Measurements from ENCODE around the gene RAD54L.
"Not testable (repeated sequence)": the region's sequence is repeated elsewhere in the genome, so short reads cannot be mapped to it uniquely, and the experiment has no call there.

Gene RAD54L

DNA sequence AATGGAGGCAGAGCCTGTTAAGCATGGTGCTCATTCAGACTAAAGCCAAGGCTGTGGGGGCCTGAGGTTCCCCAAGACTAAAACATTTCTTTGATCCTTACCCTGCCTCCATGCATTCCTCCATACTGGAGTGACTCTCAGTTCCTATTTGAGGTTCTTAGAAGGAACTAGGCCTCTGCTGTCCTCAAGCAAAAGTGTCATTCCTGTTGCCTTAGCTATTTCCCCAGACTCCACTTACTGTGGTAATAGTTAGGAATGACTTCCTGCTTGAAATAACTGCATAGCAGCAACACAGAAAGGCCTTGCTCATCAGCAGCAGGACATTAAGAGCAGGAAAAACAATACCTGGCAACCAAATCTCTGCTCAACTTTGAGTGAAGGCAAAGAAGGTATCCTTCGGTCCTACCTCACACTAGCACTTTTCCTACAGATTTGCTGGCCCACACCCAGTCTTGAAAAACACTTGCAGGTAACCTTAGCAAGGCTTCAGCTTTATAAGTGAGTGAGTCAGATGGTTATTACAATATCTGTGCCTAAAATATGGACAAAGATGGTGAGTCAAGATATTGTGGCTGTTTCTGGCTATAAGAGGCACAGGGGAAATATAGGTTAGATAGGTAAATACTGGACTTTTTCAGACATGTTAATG is 41.0 kb downstream of the RAD54L start:
- no peak for DNase-seq

DNA sequence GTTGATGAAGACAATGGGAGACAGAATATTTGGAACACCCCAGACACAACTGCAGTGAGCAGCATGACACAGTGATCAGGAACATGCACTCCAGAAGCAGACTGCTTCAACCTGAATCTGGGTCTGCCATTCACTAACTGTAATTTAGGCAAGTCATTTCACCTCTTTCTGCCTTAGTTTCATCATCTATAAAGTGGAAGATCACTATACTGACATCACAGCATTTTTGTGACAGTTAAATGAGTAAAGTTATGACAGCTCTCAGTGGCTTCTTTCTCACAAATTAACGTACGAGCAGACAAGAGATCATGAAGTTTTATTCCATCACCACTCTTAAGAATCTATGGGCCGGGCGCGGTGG is 41.6 kb downstream of the RAD54L start:
- no peak for DNase-seq

DNA sequence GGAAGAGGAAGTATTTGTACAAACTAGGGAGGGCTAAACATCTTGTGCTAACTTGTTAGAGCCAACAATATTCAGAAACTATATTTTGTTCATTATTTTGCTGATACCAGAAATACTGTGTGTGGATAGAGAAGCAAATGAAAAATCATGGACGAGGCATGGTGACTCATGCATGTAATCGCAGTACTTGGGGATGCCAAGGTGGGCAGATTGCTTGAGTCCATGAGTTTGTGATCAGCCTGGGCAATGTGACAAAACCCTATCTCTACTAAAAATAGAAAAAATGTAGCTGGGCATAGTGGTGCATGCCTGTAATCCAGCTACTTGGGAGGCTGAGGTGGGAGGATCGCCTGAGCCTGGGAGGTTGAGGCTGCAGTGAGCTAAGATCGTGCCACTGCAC is 42.4 kb downstream of the RAD54L start:
- no peak for DNase-seq

DNA sequence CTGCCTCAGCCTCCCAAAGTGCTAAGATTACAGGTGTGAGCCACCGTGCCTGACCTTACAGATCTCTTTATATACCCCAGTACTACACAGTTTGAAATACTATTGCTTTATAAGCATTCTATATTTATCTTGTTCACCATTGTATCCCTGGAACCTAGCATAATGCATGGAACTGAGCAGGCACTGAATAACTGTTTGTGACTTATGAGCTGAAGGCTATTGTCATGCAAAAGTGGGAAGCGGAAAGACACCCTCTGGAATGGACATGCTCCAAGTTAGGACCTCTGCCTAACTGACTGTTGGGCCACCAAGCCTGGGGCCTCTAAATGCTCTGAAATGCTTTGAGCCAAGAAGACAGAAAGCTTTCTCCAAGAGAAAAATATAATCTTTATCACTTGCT is 47.7 kb downstream of the RAD54L start:
- DNase-seq, result no peak

DNA sequence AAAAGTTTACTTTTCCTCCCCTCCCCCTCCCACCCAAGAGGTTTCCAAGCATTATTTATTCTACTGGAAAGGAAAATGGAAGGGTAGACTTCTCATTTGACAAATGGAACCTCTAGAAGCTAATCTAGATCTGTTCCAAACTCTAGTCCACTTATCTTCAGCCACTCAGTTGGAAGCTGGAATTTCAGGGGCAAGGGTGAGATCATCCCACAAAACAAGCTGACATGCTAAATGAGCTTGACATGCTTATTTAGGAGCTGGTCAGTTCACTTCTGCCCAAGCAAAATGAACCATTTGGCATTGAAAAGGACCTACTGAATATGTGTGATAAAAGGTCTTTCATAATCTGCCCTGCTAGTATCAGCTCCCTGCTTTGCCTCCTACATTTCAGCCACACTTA is 50.8 kb downstream of the RAD54L start:
- no peak for DNase-seq

DNA sequence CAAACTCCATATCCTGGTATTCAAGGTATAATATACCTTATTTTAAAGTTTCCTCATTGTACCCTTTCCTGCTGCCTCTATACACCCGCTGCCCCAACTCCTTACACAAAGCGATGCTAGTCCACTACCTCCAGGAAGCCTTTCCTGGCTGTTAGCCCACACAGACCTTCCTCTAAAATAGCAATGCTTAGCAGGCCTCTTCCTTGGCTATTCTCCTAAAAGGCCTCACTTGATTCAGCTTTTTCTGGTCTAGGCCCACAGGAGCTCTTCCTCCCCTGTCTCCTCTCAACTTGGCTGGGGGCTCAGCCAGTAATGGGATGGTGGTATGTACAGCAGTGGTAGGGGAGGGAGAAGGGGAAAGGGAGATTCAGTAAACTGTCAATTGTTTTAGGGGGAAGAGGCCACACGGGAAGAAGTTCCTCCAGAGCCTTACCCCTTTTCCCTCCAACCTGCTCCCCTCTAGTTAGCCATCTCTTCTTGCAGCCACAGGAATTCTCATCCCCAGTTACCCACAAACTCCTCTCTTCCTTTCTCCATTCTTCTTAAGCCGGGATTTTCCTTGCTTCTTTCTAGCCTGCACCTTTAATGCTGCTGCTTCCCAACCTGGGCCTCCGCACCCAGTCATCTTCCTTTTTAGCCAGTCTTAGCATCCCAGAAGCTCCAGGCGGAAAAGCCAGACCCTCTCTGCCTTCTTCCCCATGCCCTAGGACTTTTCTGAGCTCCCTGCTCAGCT is 53.3 kb downstream of the RAD54L start:
- DNase-seq, result no peak

DNA sequence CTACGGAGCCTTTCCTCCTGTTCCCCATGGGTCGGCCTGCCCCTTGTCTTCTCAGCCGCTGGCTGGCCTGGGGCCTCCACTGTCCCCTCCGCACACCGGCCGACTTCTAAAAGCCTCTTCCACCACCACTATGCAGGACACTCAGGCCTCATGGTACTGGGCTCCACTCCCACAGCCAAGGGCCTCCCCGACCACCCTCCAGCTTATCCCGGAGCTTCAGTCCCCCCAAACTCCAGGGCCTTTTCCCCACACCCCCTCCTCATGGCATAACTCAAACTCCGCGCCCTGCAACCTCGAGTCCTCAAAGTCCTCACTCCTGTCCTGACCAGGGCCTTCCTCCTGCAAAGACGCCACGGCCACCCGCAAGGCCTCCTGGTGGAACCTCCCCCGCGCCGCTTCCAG is 53.8 kb downstream of the RAD54L start:
- DNase-seq, result no peak

DNA sequence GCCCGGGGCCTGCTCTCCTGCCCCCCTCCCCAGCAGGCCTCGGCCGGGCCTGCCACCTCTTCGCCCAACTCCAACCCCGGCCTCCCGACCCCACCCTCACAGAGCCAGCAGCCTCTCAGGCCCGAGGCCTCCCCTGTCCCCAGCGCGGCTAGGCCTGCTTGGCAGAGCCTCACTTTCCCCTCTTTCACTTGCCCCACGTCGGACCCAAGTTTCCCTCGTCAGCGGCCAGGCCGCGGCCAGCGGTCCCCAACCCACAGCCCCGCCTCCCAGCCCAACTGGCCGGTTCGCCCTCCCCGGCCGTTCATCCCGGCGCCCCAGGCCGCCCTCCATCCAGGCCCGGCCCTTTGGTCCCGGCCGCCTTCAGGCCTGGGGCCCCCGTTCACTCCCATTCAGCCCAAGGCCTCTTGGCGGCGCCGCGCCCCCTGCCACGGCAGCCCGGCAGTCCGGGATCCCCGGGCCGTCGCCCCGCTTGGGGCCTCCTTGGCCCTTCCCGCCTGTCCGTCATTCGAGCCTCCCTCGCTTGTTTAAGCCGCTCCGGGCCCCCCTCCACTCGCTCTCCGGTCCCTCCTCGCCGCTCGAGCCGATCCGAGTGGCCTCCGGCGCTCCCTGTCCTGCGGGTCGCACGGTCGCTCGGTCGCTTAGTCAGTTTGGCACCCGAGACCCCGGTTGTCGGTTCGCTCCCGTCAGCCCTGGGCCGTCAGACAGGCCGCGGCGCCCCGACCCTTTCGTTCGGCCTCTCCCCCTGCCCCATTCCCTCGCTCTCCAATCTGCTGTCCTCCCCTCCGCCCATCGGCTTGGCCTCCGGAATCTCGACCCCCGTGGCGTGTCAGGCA is 54.5 kb downstream of the RAD54L start:
- peak; percentile 65 for DNase-seq

DNA sequence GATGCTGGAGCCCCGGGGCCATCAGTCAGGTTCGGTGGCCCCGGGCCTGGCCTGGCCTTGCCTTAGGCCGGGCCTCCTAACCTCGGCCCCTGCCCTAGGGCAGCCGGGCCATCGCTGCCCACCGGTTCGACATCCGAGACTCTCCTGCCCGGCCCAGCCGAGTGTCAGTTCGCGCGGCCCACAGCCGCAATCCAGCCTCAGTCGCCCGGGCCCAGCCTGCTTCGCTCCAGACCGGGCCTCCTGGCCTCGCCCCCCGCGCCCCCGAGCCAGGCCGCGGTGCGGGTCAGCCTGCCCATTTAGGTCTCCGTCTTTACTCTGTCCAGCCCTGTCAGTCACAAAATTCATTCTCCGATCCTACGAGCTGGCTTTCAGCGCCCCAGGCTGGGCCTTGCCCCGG is 55.1 kb downstream of the RAD54L start:
- DNase-seq, result peak; percentile 29

DNA sequence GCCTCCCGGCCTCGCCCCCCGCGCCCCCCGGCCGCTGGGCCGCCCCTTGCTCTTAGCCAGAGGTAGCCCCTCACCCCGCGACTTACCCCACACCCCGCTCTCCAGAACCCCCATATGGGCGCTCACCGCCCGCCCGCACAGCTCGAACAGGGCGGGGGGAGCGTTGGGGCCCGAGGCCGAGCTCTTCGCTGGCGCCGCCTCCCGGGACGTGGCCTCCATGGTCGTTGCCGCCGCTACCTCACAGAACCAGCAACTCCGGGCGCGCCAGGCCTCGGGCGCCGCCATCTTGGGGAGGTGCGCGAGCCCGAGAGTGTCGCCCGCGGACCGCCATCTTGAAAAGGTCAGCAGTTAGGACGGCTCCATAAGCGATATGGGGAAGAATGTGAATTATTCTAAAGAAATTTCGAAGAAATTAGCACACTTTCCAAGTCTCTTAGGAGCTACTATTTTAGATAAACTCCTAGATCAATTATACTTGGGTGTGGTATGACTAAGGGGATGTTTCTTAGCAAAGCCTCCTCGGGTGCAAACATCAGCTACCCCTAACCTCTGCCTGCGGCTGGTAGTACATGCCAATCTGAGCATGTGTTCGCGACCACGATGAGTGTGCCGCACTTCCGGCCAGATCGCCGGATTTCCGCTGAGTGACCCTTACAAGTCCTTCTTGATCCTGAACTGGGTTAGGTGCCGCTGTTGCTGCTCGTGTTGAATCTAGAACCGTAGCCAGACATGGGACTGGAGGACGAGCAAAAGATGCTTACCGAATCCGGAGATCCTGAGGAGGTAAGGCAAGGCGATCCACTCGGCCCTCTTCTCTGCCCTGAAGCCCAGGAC is 55.7 kb downstream of the RAD54L start, which contains the start of the genes LRRC41 and UQCRH:
LRRC41 (minus strand) TSS at position 579 of the 834 bp plus-strand sequence; CDS start at position 285, 294 bp downstream.
UQCRH (plus strand) TSS at position 661 of the 834 bp plus-strand sequence; CDS start at position 730, 69 bp downstream.
- DNase-seq, result peak; percentile 95

DNA sequence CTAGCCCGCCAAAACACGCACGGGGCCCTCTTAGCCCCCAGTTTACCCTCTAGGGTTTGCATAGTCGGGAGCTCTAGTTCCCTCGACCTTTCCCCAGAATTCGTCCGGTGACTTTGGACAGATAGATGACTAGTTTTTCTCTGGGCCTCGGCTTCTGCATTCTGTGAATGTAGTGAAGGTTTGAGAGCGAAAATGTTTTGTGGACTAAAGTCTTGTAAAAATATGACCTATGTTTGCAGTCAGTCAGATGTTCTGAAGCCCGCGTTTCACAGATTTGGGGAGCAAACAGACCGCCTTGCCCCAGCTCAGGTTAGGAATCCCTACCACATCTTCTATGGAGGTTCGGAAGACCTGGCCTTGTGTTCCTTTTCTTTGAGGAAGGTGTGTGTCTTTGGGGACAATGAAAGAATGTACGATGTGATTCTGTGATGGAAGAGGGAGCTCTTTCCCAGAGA is 56.3 kb downstream of the RAD54L start:
- peak; percentile 9 for DNase-seq

DNA sequence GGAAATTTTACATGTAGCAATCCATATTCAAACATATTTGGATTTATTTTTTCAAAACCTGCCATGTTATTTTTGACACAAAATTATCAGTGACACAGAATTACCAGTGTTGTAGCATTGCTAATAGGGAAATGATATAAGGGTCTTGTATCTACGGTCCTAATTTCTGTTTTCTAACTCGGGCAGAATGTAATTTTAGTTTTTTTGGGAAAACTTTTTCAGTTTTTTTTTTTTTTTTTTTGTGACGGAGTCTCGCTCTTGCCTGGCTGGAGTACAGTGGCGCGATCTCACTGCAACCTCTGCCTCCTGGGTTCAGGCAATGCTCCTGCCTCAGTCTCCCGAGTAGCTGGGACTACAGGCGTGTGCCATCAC is 58.6 kb downstream of the RAD54L start:
- DNase-seq, result no peak

DNA sequence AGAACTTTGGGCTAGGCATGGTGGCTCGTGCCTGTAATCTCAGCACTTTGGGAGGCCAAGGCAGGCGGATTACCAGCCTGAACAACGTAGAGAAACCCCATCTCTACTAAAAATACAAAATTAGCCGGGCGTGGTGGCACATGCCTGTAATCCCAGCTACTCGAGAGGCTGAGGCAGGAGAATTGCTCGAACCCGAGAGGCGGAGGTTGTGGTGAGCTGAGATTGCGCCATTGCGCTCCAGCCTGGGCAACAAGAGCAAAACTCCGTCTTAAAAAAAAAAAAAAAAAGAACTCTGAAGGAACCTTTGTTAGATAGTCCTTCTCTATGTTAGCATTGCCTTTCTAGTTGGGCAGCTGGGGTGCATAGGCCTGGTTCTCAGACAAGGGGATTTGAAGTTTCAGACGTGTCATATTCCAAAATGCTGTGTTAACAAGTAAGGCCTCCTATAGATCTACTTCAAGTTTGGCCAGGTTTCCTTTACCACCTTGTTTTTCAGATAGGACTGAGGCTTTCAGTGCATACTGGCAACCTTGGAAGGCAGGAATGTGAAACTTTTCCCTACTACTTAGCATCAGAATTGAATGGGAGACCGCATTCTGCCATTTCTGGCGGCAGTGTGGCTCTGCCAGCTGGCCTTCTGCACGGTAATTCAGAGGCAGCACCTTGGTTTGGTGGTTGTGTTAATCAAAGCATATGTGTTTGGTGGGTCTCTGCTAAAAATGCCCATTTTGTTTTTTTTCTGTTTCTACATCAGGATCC is 62.0 kb downstream of the RAD54L start:
- no peak for DNase-seq

DNA sequence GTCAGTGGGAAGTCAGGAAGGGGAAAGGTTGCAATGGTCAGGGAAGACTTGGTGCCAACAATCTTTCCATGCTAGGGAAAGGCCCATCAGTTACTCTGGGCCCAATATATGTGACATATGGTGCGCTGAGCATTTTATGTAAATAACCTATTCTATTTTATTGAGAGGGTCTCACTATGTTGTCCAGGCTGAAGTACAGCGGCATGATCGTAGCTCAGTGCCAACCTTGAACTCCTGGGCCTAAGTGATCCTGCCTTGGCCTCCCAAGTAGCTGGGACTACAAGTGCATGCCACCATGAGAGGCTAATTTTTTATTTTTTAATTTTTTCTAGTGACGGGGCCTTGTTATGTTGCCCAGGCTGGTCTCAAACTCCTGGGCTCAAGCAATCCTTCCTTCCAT is 62.8 kb downstream of the RAD54L start:
- DNase-seq, result no peak

DNA sequence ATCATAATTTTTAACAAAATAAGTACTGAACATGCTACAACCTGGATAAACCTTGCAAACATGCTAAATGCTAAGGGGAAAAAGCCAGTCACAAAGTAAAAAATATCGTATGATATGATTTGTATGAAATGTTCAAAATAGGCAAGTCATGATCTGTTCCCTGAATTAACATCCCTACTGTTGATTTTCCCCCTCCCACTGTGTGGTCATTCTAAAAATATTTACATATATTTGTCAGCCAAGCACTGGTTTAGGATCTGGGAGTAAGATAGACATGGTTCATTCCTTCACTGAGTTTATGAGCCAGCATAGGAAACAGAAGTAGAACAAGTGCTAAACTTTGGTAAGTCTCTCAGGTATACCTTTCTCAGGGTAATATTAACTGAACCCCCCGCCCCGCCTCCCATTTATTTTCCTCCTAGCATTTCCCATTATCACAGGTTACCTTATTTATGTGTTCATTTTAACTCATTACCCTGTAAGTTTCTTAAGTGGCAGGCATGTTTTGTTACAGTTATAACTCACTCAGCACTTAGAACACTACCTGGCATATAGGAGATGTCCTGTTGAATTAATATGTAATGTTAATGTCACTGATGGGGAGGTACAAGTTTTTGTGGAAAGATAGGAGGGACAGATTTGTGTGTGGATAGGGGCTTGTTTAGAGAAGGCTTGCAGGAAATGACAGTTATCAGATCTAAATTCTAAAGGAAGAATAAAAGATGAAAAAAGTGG is 68.3 kb downstream of the RAD54L start:
- DNase-seq, result no peak

DNA sequence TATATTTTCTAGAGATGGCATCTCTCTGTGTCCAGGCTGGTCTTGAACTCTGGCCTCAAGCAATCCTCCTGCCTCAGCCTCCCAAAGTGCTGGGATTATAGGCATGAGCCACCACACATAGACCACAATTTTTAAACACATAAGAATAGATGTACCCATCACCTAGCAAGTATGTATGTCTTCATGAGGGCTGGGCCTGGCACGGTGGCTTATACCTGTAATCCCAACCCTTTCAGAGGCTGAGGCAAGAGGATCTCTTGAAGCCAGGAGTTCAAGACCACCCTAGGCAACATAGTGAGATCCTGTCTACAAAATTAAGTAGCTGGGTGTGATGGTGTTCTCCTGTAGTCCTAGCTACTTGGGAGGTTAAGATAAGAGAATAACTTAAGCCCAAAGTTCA is 69.8 kb downstream of the RAD54L start:
- no peak for DNase-seq

DNA sequence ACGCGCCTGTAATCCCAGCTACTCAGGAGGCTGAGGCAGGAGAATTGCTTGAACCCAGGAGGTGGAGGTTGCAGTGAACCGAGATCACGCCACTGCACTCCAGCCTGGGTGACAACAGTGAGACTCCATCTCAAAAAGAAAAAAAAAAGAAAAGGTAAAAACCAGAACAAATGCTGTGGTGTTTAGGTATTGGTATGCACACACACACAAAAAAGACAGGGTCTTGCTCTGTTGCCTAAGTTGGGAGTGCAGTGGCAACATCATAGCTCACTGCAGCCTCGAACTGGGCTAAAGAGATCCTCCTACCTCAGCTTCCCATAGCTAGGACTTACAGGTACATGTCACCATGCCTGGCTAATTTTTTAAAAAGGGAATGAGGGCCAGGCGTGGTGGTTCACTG is 71.7 kb downstream of the RAD54L start:
- DNase-seq, result not testable (repeated sequence)

DNA sequence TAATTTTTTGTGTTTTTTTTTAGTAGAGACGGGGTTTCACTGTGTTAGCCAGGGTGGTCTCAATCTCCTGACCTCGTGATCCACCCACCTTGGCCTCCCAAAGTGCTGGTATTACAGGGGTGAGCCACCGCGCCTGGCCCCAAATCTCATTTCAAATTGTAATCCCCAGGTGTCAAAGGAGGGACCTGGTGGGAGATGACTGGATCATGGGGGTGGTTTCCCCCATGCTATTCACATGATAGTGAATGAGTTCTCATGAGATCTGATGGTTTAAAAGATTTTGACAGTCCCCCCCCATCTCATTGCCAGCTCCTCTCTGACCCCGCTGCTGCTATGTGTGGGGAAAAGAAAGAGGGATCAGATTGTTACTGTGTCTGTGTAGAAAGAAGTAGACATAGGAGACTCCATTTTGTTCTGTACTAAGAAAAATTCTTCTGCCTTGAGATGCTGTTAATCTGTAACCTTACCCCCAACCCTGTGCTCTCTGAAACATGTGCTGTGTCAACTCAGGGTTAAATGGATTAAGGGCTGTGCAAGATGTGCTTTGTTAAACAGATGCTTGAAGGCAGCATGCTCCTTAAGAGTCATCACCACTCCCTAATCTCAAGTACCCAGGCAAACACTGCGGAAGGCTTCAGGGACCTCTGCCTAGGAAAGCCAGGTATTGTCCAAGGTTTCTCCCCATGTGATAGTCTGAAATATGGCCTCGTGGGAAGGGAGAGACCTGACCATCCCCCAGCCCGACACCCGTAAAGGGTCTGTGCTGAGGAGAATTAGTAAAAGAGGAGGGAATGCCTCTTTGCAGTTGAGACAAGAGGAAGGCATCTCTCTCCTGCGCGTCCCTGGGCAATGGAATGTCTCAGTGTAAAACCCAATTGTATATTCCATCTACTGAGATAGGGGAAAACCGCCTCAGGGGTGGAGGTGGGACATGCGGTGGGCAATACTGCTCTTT is 72.7 kb downstream of the RAD54L start:
- DNase-seq, result not testable (repeated sequence)

DNA sequence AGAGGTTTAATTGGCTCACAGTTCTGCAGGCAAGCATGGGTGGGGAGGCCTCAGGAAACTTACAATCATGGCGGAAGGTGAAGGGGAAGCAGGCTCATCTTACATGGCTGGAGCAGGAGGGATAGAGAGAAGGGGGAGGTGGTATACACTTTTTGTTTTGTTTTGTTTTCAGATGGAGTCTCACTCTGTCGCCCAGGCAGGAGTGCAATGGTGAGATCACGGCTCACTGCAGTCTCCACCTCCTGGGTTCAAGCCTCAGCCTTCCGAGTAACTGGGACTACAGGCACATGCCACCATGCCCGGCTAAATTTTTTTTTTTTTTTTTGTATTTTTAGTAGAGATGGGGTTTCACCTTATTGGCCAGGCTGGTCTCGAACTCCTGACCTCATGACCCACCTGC is 74.6 kb downstream of the RAD54L start:
- not testable (repeated sequence) for DNase-seq
